PFSK-1 (cell line): ENCODE measurements around the gene CTU1.

Experiments
- FOXP2 ChIP-seq: optimal IDR thresholded peaks from 2 replicates; pipeline ENCODE3; 2011; ENCODE audit warnings: borderline replicate concordance, control low read depth, inconsistent platforms; ENCODE audit not compliant: insufficient read depth; ENCODE audit errors: extremely low read length, extremely low read depth
- POLR2AphosphoS5 ChIP-seq: IDR thresholded peaks from 2 replicates; pipeline ENCODE4 v1.6.1; 2012; ENCODE audit warnings: low read depth, mild to moderate bottlenecking, control low read depth, low read length, moderate library complexity
- SIN3A ChIP-seq: IDR thresholded peaks from 2 replicates; pipeline ENCODE4 v1.6.1; 2012; ENCODE audit warnings: mild to moderate bottlenecking, low read length, moderate library complexity, borderline replicate concordance; ENCODE audit not compliant: insufficient read depth
- TAF1 ChIP-seq: IDR thresholded peaks from 2 replicates; pipeline ENCODE4 v1.6.1; 2012; ENCODE audit warnings: low read length, control low read depth, borderline replicate concordance; ENCODE audit not compliant: insufficient read depth
- TF ChIP-seq, protein P1 (sequence below), 2 experiments: IDR thresholded peaks; 2 replicates each; pipeline versions ENCODE4 v1.6.1 to v1.8.0; 2011 to 2012; ENCODE audit warnings: low read depth in 2 of 2, low read length in 2 of 2, control low read depth in 1 of 2, inconsistent platforms in 1 of 2, mild to moderate bottlenecking in 1 of 2, moderate library complexity in 1 of 2; ENCODE audit not compliant: insufficient read depth in 1 of 2

CTU1 gene

DNA sequence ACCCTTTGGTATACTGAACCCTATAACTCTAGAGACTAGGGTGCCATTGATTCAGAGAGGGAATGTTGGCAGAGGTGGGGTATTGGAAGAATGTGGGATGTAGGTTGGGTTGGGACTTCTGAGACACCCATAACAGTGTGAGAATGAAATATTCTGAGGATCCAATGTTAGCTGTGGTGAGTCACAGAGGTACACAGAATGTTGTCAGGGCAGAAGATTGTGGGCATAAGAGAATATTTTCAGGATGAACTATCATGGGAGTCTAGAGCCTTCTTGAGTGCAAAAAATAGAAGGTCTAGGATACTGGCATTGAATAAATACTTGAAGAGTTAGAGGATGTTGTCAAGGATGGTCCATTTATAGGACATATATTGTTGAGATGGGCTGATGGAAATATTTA is 52.3 kb downstream of the CTU1 start:
- no peak for TF ChIP-seq POLR2AphosphoS5
- TF ChIP-seq FOXP2: no peak
- no peak for TF ChIP-seq SIN3A
- TF ChIP-seq, protein P1, sequence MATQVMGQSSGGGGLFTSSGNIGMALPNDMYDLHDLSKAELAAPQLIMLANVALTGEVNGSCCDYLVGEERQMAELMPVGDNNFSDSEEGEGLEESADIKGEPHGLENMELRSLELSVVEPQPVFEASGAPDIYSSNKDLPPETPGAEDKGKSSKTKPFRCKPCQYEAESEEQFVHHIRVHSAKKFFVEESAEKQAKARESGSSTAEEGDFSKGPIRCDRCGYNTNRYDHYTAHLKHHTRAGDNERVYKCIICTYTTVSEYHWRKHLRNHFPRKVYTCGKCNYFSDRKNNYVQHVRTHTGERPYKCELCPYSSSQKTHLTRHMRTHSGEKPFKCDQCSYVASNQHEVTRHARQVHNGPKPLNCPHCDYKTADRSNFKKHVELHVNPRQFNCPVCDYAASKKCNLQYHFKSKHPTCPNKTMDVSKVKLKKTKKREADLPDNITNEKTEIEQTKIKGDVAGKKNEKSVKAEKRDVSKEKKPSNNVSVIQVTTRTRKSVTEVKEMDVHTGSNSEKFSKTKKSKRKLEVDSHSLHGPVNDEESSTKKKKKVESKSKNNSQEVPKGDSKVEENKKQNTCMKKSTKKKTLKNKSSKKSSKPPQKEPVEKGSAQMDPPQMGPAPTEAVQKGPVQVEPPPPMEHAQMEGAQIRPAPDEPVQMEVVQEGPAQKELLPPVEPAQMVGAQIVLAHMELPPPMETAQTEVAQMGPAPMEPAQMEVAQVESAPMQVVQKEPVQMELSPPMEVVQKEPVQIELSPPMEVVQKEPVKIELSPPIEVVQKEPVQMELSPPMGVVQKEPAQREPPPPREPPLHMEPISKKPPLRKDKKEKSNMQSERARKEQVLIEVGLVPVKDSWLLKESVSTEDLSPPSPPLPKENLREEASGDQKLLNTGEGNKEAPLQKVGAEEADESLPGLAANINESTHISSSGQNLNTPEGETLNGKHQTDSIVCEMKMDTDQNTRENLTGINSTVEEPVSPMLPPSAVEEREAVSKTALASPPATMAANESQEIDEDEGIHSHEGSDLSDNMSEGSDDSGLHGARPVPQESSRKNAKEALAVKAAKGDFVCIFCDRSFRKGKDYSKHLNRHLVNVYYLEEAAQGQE (IDR thresholded peaks at IDR 0.05; ENCODE audit: insufficient read depth in 1 of 2, low read depth in 2 of 2, low read length in 2 of 2): no peak
- no peak for TF ChIP-seq TAF1
